Erythroblast (primary cell): ENCODE results near the gene ZNF662.

ENCODE experiments used
- GATA1 ChIP-seq: IDR thresholded peaks from 2 replicates; pipeline ENCODE4 v1.6.1; 2011; ENCODE audit warnings: low read depth, mild to moderate bottlenecking, control low read depth, low read length, moderate library complexity
- POLR2A ChIP-seq: IDR thresholded peaks from 2 replicates; pipeline ENCODE4 v1.6.1; 2011; ENCODE audit warnings: mild to moderate bottlenecking, low read length

GRCh38 chr3:42887084-42887483 is 18.9 kb upstream of the ZNF662 start:
- TF ChIP-seq POLR2A, result no peak
- TF ChIP-seq GATA1, result no peak
